Liver (tissue), 3 donors: ENCODE measurements around the gene BPIFB3.

ENCODE experiments used
- CTCF ChIP-seq: fragments of 150-350 bp; IDR thresholded peaks from 2 replicates; pipeline ENCODE4 v1.5.1; 2017; ENCODE audit warnings: improper control_type of control experiment, low read depth, low read length; ENCODE audit not compliant: missing input control
- GABPA ChIP-seq, 2 donors: IDR thresholded peaks in 1 of 2; conservative IDR thresholded peaks in 1 of 2; 2 replicates each; pipeline ENCODE4 v1.6.1; 2016; ENCODE audit warnings: antibody characterized with exemption in 2 of 2, mild to moderate bottlenecking in 1 of 2, moderate library complexity in 1 of 2
- HNF4A ChIP-seq, 2 donors: conservative IDR thresholded peaks; 2 replicates each; pipeline ENCODE4 v1.6.1; 2016; ENCODE audit warnings: antibody characterized with exemption in 2 of 2, mild to moderate bottlenecking in 2 of 2
- RAD21 ChIP-seq, 2 donors: IDR thresholded peaks; 2 replicates each; pipeline ENCODE4 v1.6.1; 2016; ENCODE audit warnings: antibody characterized with exemption in 2 of 2, mild to moderate bottlenecking in 2 of 2
- REST ChIP-seq: IDR thresholded peaks from 2 replicates; pipeline ENCODE4 v1.6.1; 2016; ENCODE audit warnings: antibody characterized with exemption, mild to moderate bottlenecking
- TAF1 ChIP-seq: conservative IDR thresholded peaks from 2 replicates; pipeline ENCODE4 v1.6.1; 2016; ENCODE audit warnings: antibody characterized with exemption, mild to moderate bottlenecking
- donor health status: healthy.
- donor health status: healthy.

GRCh38 chr20:33093074-33093473, 39.4 kb downstream of the BPIFB3 start:
- TF ChIP-seq CTCF (no peak), GABPA (IDR thresholded peaks at IDR 0.05 in 1 of 2, conservative IDR thresholded peaks at IDR 0.05 in 1 of 2) (no peak), RAD21 (IDR thresholded peaks at IDR 0.05) (no peak), HNF4A (conservative IDR thresholded peaks at IDR 0.05) (no peak), REST (no peak), TAF1 (no peak)
